ENCODE data around the gene CD22.

Gene CD22

DNA sequence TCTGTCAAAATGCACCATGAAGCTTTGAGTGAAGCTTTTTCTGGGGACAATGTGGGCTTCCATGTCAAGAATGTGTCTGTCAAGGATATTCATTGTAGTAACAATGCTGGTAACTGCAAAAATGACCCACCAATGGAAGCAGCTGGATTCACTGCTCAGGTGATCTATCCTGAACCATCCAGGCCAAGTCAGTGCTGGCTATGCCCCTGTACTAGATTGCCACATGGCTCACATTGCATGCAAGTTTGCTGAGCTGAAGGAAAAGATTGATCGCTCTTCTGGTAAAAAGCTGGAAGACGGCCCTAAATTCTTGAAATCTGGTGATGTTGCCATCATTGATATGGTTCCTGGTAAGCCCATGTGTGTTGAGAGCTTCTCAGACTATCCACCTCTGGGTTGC, 54.5 kb downstream of the CD22 start:
- no peak for DNase-seq (ENCODE audit: low read depth in 3 of 3)

GRCh38 chr19:35388277-35389054, 59.5 kb downstream of the CD22 start:
- no peak for DNase-seq (ENCODE audit: low read depth in 3 of 3)

DNA sequence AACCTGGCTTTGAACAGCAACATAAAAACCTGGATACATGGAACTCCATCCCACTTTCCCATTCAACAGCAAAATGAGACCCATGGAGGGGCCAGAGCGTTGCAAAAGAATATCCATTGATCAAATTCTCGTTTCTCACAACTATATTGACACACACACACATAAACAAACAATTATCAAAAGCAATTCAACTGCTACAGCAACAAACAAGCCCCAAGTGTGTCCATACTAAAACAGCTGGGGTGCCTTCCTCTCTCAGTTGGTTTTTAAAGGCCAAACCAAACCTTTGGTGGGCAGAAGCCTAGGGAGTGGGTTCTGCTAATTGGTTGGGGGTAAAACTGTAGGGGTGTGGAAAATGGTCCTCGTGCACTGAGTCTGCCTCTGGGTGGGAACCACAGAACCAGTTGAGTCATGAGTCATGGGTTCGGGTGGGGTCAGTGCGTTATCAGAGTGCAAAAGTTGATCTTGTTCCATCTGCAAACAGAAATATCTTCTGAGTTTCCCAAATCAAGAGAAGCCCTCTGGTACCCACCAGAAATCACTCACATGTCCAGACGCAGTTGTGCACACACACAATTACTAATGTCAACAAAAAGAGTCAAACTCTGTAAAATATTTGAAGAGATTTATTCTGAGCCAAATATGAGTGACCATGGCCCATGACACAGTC, 60.3 kb downstream of the CD22 start:
- DNase-seq (ENCODE audit: low read depth in 3 of 3): no peak

GRCh38 chr19:35392742-35393715, 64.0 kb downstream of the CD22 start:
- DNase-seq (ENCODE audit: low read depth in 3 of 3): no peak

DNA sequence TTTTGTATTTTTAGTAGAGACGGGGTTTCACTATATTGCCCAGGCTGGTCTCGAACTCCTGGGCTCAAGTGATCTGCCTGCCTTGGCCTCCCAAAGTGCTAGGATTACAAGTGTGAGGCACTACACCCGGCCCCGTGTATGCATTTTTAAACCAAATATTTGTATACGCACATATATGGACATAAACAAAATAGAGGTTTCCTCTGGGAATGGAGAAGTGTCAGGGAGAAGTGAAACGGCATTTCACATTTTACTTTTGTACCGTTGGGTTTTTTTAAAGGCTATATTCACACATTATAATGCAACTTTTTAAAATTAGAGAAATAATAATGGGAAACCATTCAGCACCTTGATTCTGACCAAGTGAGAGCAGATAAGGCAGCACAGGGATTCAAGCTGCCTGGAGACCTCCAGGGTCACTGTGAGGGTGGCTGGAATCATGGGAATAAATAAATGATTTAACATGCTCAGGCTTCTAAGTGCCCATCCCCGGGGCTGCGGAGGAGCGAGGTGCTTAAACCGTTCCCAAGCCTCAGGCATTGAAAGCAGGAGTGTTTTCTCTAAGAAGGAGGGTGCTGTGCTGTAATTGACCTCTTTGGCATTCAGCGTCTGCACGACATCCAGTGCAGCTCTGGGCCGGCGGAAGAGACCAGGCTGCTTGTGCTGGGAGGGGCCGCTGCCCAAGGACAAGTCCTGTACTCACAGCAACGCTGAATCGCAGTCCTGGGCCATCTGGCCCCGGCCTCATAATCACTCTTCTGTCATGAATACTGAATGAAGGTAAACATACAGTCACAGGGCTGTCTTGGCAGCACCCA, 66.6 kb downstream of the CD22 start:
- DNase-seq (ENCODE audit: low read depth in 3 of 3): no peak

DNA sequence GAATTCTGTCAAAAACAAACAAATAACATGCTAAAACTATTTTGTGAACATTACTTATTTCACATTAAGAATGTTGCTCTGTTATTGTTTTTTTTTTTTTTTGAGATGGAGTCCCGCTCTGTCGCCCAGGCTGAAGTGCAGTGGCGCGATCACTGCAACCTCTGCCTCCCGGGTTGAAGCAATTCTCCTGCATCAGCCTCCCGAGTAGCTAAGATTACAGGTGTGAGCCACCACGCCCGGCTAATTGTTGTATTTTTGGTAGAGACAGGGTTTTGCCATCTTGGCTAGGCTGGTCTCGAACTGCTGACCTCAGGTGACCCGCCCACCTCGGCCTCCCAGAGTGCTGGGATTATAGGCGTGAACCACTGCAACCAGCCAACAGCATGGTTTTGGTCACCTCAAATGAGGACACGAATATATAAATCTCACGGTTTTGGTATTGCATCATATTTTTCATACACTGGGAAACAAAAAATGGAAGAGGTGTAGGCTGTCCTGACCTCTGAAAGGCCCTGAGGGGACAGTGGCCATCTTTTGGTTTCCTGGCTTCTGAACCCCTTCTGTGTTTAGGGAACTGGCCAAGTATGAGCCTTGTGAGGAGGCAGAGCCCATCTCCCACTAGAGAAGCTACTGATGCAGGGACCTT, 67.4 kb downstream of the CD22 start:
- DNase-seq (ENCODE audit: low read depth in 3 of 3): no peak
